DLD1 (cell line): ENCODE measurements around the gene MAL.

Experiments
- in situ Hi-C: cut with HindIII; loops from 2 replicates; pipeline ENCODE4 v1.10.0; 2017; ENCODE audit warnings: low sequenced_read_pairs

Gene MAL

GRCh38 chr2:95047629-95048510 lies 22.4 kb downstream of the MAL start:
- in situ Hi-C loops: no loop called here

DNA sequence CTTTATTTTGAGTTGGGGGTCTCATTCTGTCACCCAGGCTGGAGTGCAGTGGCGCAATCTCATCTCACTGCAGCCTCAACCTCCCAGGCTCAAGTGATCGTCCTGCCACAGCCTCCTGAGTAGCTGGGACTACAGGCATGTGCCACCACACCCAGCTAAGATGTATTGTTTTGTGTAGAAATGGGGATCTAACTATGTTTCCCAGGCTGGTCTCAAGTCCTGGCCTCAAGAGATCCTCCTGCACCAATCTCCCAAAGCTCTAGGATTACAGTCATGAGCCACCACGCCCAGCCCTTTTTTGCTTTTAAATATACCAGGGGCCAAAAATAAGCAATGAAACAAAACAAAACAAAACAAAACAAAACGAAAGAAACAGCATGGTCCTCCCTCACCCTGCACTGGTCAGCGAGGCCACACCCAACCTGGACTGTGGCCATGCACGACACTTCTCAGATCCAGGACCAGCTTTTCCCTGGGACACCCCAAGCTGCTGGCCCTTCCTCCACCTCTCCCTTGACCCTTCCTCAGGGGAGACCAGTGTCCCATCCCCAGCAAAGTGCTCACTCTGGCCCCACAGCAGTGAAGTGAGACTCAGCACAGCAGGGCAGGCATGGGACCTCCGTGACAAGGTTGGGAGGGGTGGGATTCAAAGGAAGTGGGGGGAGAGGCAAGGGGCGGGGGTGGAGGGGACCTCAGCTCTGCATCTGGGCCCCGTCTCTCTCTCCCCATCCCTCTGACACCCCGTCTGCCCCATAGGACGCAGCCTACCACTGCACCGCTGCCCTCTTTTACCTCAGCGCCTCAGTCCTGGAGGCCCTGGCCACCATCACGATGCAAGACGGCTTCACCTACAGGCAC lies 23.5 kb downstream of the MAL start:
- in situ Hi-C loops: no loop called here

- in situ Hi-C loops: no loop called here
Measured at GRCh38 chr2:95049683-95049955, 24.1 kb downstream of the MAL start.

GRCh38 chr2:95049961-95050360 lies 24.5 kb downstream of the MAL start:
- in situ Hi-C loops: no loop called here

GRCh38 chr2:95050385-95051300 lies 25.1 kb downstream of the MAL start:
- in situ Hi-C loops: no loop called here

- in situ Hi-C loops: no loop called here
Measured at GRCh38 chr2:95051626-95052025, 26.1 kb downstream of the MAL start.

- in situ Hi-C loops: no loop called here
Measured at GRCh38 chr2:95052307-95052706, 26.8 kb downstream of the MAL start.

GRCh38 chr2:95052804-95053479 lies 27.4 kb downstream of the MAL start:
- in situ Hi-C loops: no loop called here

DNA sequence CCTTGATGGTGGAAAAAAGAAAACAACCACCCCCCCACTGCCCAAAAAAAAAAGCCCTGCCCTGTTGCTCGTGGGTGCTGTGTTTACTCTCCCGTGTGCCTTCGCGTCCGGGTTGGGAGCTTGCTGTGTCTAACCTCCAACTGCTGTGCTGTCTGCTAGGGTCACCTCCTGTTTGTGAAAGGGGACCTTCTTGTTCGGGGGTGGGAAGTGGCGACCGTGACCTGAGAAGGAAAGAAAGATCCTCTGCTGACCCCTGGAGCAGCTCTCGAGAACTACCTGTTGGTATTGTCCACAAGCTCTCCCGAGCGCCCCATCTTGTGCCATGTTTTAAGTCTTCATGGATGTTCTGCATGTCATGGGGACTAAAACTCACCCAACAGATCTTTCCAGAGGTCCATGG lies 28.0 kb downstream of the MAL start:
- in situ Hi-C loops: no loop called here

GRCh38 chr2:95054016-95054415 lies 28.5 kb downstream of the MAL start:
- in situ Hi-C loops: no loop called here

GRCh38 chr2:95055262-95055661 lies 29.8 kb downstream of the MAL start:
- in situ Hi-C loops: no loop called here

- in situ Hi-C loops: no loop called here
Measured at GRCh38 chr2:95056044-95056443, 30.5 kb downstream of the MAL start.

- in situ Hi-C loops: no loop called here
Measured at GRCh38 chr2:95056461-95057459, 31.3 kb downstream of the MAL start.

DNA sequence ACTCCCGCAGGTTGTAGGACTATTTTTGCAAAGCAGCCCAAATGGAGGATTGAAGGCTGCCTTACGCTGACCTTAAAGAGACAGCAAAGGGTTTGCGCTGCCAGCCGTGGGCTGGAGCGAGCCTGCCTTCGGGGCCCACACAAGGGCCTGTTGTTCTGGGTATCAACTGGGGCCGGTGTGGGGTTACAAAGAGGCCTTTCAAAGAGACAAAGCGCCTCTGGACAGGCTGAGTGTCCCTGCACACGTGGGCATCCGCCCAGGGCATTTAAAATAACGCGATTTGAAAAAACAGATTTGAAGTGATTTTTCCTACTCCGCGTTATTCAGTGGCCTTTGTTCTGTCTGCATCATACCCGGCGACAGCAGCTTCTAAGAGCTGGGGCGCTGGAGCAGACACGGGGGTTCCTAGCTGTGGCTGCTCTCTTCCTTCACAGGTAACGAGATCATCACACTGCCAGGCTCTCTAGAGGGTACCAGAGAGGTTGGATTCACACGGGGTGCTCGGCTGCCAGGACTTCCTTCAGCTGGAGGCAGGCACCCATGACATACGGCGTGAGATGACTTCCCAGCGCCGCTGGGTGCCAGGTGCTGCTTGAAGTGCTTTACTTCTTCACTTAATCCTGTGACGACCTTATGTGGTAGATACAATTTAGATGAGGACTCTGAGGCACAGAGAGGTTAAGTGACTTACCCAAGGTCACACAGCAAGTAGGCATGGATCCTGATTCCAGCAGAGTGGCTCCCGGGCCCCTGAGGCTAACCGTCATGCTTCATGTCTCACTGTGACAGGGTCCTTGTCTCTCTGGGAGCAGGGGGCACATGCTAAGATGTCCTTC lies 32.2 kb downstream of the MAL start:
- in situ Hi-C loops: no loop called here

GRCh38 chr2:95058466-95058988 lies 33.0 kb downstream of the MAL start:
- in situ Hi-C loops: no loop called here

- in situ Hi-C loops: no loop called here
Measured at GRCh38 chr2:95058989-95059641, 33.6 kb downstream of the MAL start.

DNA sequence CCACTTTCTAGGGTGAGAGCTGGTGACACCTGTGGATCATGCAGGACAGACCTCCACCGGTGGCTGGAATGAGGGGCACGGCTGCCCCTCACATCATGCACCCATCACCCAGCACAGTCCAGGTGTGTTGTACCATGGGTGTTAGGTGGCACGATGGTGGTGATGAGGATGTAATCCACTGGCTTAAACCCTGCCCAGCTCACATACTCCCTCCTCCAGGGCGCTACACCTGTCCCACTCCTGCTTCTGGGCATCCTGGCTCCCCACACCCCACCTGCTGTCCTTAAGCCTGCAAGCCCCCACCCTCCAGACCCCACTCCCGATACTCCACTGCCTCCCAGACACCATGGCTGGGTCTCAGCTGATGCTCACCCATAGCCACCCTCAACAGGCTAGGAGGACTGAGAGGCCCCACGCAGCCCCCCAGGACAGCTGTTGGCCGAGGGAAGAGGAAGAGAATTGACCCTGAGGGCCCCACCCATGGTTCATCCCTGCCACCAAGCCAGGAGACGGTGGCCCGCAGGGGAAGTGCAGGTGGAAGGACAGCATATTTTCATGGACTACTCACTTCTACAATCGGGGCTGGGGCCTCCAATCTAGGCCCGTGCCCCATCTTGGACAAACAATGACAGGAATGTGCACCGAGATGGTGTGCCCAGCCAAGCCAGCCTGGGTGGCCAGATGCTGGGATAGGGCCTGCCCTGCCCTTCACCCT lies 34.3 kb downstream of the MAL start:
- in situ Hi-C loops: no loop called here
